Liver (tissue), 9 donors: ENCODE measurements around the gene NBEA. TPM values are rescaled to one million over a fixed set of nuclear protein-coding genes. Genes with fewer than 3 reads are reported as not detected.

Experiments used
- DNase-seq: peaks from one replicate; pipeline ENCODE4 v3.0.0-alpha.2; 2017; ENCODE audit warnings: low spot score
- H3K27ac ChIP-seq, 2 donors: one replicate each; pipeline ENCODE4 v1.7.0; 2013; ENCODE audit warnings: inconsistent platforms in 2 of 2, low read length in 2 of 2, control low read depth in 1 of 2, low read depth in 1 of 2, mild to moderate bottlenecking in 1 of 2
- H3K27me3 ChIP-seq, 4 donors: one replicate each; pipeline versions ENCODE4 v1.6.1 to v1.7.0; 2013; ENCODE audit warnings: low read length in 3 of 4, inconsistent platforms in 1 of 4, mild to moderate bottlenecking in 1 of 4, moderate library complexity in 1 of 4; ENCODE audit not compliant: control insufficient read depth in 4 of 4, insufficient read depth in 4 of 4
- H3K36me3 ChIP-seq, 4 donors: one replicate each; pipeline versions ENCODE4 v1.6.1 to v1.7.0; 2013; ENCODE audit warnings: low read length in 3 of 4, mild to moderate bottlenecking in 3 of 4, low read depth in 1 of 4, moderate library complexity in 1 of 4; ENCODE audit not compliant: control insufficient read depth in 4 of 4, insufficient read depth in 3 of 4
- H3K4me1 ChIP-seq, 4 donors: one replicate each; pipeline versions ENCODE4 v1.6.1 to v1.7.0; 2013; ENCODE audit warnings: low read length in 3 of 4, mild to moderate bottlenecking in 3 of 4, moderate library complexity in 1 of 4; ENCODE audit not compliant: control insufficient read depth in 4 of 4, insufficient read depth in 4 of 4
- H3K4me3 ChIP-seq, 3 donors: one replicate each; pipeline versions ENCODE4 v1.6.1 to v1.7.0; 2013; ENCODE audit warnings: low read length in 3 of 3, control low read depth in 1 of 3, low read depth in 1 of 3, mild to moderate bottlenecking in 1 of 3
- H3K9ac ChIP-seq, 2 donors: one replicate each; pipeline ENCODE4 v1.7.0; 2013; ENCODE audit warnings: low read length in 2 of 2, mild to moderate bottlenecking in 2 of 2, moderate library complexity in 2 of 2, control low read depth in 1 of 2, low read depth in 1 of 2
- H3K9me3 ChIP-seq, 4 donors: one replicate each; pipeline versions ENCODE4 v1.6.1 to v1.7.0; 2013; ENCODE audit warnings: low read length in 3 of 4; ENCODE audit not compliant: control insufficient read depth in 4 of 4
- EGR1 ChIP-seq, 2 donors: IDR thresholded peaks; 2 replicates each; pipeline ENCODE4 v1.6.1; 2016 to 2018; ENCODE audit warnings: antibody characterized with exemption in 2 of 2, low read depth in 2 of 2
- FOXA1 ChIP-seq: IDR thresholded peaks from 2 replicates; pipeline ENCODE4 v1.6.1; 2016; ENCODE audit warnings: antibody characterized with exemption
- FOXA2 ChIP-seq: IDR thresholded peaks from 2 replicates; pipeline ENCODE4 v1.6.1; 2016; ENCODE audit warnings: antibody characterized with exemption
- GABPA ChIP-seq, 2 donors: IDR thresholded peaks in 1 of 2; conservative IDR thresholded peaks in 1 of 2; 2 replicates each; pipeline ENCODE4 v1.6.1; 2016; ENCODE audit warnings: antibody characterized with exemption in 2 of 2, mild to moderate bottlenecking in 1 of 2, moderate library complexity in 1 of 2
- HNF4A ChIP-seq, 2 donors: conservative IDR thresholded peaks; 2 replicates each; pipeline ENCODE4 v1.6.1; 2016; ENCODE audit warnings: antibody characterized with exemption in 2 of 2, mild to moderate bottlenecking in 2 of 2
- HNF4G ChIP-seq: IDR thresholded peaks from 2 replicates; pipeline ENCODE4 v1.6.1; 2016; ENCODE audit warnings: antibody characterized with exemption
- JUND ChIP-seq, 2 donors: IDR thresholded peaks; 2 replicates each; pipeline ENCODE4 v1.6.1; 2016; ENCODE audit warnings: antibody characterized with exemption in 2 of 2
- NR2F2 ChIP-seq: IDR thresholded peaks from 2 replicates; pipeline ENCODE4 v1.6.1; 2016; ENCODE audit warnings: antibody characterized with exemption
- RAD21 ChIP-seq, 2 donors: IDR thresholded peaks; 2 replicates each; pipeline ENCODE4 v1.6.1; 2016; ENCODE audit warnings: antibody characterized with exemption in 2 of 2, mild to moderate bottlenecking in 2 of 2
- RXRA ChIP-seq, 2 donors: IDR thresholded peaks; 2 replicates each; pipeline ENCODE4 v1.6.1; 2017 to 2018; ENCODE audit warnings: antibody characterized with exemption in 2 of 2, mild to moderate bottlenecking in 1 of 2
- SP1 ChIP-seq: IDR thresholded peaks from 2 replicates; pipeline ENCODE4 v1.6.1; 2018; ENCODE audit warnings: antibody characterized with exemption, mild to moderate bottlenecking
- TAF1 ChIP-seq: conservative IDR thresholded peaks from 2 replicates; pipeline ENCODE4 v1.6.1; 2016; ENCODE audit warnings: antibody characterized with exemption, mild to moderate bottlenecking
- YY1 ChIP-seq: IDR thresholded peaks from 2 replicates; pipeline ENCODE4 v1.6.1; 2016; ENCODE audit warnings: antibody characterized with exemption, mild to moderate bottlenecking
- WGBS: extraction: QIAGEN DNeasy Blood & Tissue Kit; methylation state at CpG from one replicate; pipeline ENCODE4 v1.1.7; 2013; 5-methylcytosine and 5-hydroxymethylcytosine counted together
- polyA plus RNA-seq, 2 donors: library from polyadenylated mRNA; stranded (reverse) in 1 of 2; unstranded in 1 of 2; fragments of 200-250 nt in 1 of 2; fragments of >200 nt in 1 of 2; fragmentation: Nextera tagmentation in 1 of 2; extraction: Ambion mirVana in 1 of 2; gene quantifications; one replicate each; pipeline versions ENCODE4 v1.2.1 to v1.2.3, GENCODE V29; 2013 to 2015
- total RNA-seq, 2 donors: library from RNA; depleted of rRNA; stranded (reverse); fragments of >200 nt; gene quantifications; one replicate each; pipeline ENCODE4 v1.2.3, GENCODE V29; 2014
- TF ChIP-seq, protein P1 (sequence below): IDR thresholded peaks from 2 replicates; pipeline ENCODE4 v1.6.1; 2016; ENCODE audit warnings: antibody characterized with exemption
- TF ChIP-seq, protein P2 (sequence below): IDR thresholded peaks from 2 replicates; pipeline ENCODE4 v1.6.1; 2016; ENCODE audit warnings: antibody characterized with exemption
- TF ChIP-seq, protein P3 (sequence below): IDR thresholded peaks from 2 replicates; pipeline ENCODE4 v1.6.1; 2016; ENCODE audit warnings: antibody characterized with exemption
- TF ChIP-seq, protein P4 (sequence below): fragments of 150-350 bp; IDR thresholded peaks from 2 replicates; pipeline ENCODE4 v1.5.1; 2017; ENCODE audit warnings: improper control_type of control experiment, low read depth, low read length; ENCODE audit not compliant: missing input control
- TF ChIP-seq, protein P5 (sequence below): IDR thresholded peaks from 2 replicates; pipeline ENCODE4 v1.6.1; 2016; ENCODE audit warnings: antibody characterized with exemption, mild to moderate bottlenecking
- donor health status: healthy.
- donor health status: healthy.
- donor health status: healthy.
- donor health status: healthy.
- donor health status: healthy.

Gene NBEA
- total and polyA plus RNA-seq, 4 donors = 0.24 to 3.5 (median 1.4) TPM

DNA sequence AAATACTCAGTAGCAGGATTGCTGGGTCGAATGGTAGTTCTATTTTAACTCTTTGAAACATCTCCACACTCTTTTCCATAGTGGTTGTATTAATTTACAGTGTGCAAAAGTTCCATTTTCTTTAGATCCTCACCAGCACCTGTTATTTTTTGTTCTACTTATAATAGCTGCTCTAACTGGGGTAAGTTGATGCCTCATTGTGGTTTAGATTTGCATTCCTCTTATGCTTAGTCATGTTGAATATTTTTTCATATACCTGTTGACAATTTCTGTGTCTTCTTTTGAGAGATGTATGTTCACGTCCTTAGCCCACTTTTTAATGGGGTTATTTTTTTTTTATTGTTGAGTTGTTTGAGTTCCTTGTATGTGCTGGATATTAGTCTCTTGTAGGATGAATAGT, 144.6 kb downstream of the NBEA start:
- no peak overlapping the region for H3K9ac ChIP-seq
- no peaks in the 10 kb centered on the region for H3K36me3 ChIP-seq
- no peaks in the 10 kb centered on the region for H3K9me3 ChIP-seq
- H3K4me3 ChIP-seq = no peak overlapping the region
- H3K27ac ChIP-seq = no peak overlapping the region
- WGBS = 70% methylated on average over 2 of the region's 2 CpGs
- H3K4me1 ChIP-seq = no peaks in the 10 kb centered on the region
- no peaks in the 10 kb centered on the region for H3K27me3 ChIP-seq
- no peak for DNase-seq
- TF ChIP-seq FOXA2 (no peak), HNF4G (no peak), HNF4A (conservative IDR thresholded peaks at IDR 0.05) (no peak), YY1 (no peak), FOXA1 (no peak), SP1 (no peak), TAF1 (no peak), RAD21 (IDR thresholded peaks at IDR 0.05) (no peak), JUND (IDR thresholded peaks at IDR 0.05) (no peak), NR2F2 (no peak), RXRA (IDR thresholded peaks at IDR 0.05) (no peak), GABPA (IDR thresholded peaks at IDR 0.05 in 1 of 2, conservative IDR thresholded peaks at IDR 0.05 in 1 of 2) (no peak), EGR1 (IDR thresholded peaks at IDR 0.05; ENCODE audit: low read depth in 2 of 2) (no peak)
- TF ChIP-seq, protein P1, sequence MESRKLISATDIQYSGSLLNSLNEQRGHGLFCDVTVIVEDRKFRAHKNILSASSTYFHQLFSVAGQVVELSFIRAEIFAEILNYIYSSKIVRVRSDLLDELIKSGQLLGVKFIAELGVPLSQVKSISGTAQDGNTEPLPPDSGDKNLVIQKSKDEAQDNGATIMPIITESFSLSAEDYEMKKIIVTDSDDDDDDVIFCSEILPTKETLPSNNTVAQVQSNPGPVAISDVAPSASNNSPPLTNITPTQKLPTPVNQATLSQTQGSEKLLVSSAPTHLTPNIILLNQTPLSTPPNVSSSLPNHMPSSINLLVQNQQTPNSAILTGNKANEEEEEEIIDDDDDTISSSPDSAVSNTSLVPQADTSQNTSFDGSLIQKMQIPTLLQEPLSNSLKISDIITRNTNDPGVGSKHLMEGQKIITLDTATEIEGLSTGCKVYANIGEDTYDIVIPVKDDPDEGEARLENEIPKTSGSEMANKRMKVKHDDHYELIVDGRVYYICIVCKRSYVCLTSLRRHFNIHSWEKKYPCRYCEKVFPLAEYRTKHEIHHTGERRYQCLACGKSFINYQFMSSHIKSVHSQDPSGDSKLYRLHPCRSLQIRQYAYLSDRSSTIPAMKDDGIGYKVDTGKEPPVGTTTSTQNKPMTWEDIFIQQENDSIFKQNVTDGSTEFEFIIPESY = no peak
- TF ChIP-seq, protein P2, sequence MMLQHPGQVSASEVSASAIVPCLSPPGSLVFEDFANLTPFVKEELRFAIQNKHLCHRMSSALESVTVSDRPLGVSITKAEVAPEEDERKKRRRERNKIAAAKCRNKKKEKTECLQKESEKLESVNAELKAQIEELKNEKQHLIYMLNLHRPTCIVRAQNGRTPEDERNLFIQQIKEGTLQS = no peak
- TF ChIP-seq, protein P3, sequence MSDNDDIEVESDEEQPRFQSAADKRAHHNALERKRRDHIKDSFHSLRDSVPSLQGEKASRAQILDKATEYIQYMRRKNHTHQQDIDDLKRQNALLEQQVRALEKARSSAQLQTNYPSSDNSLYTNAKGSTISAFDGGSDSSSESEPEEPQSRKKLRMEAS = no peak
- TF ChIP-seq, protein P4, sequence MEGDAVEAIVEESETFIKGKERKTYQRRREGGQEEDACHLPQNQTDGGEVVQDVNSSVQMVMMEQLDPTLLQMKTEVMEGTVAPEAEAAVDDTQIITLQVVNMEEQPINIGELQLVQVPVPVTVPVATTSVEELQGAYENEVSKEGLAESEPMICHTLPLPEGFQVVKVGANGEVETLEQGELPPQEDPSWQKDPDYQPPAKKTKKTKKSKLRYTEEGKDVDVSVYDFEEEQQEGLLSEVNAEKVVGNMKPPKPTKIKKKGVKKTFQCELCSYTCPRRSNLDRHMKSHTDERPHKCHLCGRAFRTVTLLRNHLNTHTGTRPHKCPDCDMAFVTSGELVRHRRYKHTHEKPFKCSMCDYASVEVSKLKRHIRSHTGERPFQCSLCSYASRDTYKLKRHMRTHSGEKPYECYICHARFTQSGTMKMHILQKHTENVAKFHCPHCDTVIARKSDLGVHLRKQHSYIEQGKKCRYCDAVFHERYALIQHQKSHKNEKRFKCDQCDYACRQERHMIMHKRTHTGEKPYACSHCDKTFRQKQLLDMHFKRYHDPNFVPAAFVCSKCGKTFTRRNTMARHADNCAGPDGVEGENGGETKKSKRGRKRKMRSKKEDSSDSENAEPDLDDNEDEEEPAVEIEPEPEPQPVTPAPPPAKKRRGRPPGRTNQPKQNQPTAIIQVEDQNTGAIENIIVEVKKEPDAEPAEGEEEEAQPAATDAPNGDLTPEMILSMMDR = no peak
- TF ChIP-seq, protein P5, sequence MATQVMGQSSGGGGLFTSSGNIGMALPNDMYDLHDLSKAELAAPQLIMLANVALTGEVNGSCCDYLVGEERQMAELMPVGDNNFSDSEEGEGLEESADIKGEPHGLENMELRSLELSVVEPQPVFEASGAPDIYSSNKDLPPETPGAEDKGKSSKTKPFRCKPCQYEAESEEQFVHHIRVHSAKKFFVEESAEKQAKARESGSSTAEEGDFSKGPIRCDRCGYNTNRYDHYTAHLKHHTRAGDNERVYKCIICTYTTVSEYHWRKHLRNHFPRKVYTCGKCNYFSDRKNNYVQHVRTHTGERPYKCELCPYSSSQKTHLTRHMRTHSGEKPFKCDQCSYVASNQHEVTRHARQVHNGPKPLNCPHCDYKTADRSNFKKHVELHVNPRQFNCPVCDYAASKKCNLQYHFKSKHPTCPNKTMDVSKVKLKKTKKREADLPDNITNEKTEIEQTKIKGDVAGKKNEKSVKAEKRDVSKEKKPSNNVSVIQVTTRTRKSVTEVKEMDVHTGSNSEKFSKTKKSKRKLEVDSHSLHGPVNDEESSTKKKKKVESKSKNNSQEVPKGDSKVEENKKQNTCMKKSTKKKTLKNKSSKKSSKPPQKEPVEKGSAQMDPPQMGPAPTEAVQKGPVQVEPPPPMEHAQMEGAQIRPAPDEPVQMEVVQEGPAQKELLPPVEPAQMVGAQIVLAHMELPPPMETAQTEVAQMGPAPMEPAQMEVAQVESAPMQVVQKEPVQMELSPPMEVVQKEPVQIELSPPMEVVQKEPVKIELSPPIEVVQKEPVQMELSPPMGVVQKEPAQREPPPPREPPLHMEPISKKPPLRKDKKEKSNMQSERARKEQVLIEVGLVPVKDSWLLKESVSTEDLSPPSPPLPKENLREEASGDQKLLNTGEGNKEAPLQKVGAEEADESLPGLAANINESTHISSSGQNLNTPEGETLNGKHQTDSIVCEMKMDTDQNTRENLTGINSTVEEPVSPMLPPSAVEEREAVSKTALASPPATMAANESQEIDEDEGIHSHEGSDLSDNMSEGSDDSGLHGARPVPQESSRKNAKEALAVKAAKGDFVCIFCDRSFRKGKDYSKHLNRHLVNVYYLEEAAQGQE = no peak
